NCI-H1105 treated with DMSO at 0.1 percent for 48 hours (cell line): ENCODE data around the gene PRAMEF20.

ENCODE experiments used
- DNase-seq: peaks from one replicate; lab custom pipeline; 2025; lab: John Stamatoyannopoulos, UW

PRAMEF20 gene

DNA sequence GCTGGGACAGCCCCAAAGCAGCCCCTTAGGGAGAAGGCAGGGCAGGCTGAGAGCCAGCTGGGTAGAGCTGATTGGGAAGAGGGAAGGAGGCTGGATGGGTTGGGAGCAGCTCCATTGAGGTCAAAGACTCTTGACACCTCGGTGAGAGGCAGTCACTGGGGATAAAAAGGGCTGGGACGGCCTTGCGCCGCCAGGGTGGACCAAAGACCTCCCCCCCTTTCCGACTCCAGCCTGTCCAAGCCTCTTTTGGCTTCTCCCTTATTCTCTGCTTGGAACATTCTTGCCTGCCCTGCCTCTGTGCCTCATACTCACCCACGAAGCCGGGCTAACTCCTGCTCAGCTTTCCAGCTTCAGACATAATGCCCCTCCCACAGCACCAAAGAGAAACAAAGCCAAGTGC is 52.4 kb downstream of the PRAMEF20 start:
- DNase-seq = no peak

DNA sequence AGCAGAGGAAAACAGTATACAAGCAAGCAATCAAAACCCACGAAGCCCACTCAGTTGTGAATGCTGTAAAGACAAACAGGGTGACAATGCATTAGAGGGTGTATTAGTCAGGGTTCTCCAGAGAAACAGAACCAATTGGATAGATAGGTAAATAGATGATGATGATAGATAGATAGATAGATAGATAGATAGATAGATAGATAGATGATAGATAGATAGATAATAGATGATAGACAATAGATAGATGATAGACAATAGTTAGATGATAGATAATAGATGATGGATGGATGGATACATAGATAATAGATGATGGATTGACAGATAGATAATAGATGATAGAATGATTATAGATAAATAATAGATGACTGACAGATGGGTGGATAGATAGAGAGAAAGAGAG is 55.3 kb downstream of the PRAMEF20 start:
- no peak for DNase-seq

GRCh38 chr1:13469343-13469742 is 59.1 kb downstream of the PRAMEF20 start:
- DNase-seq = peak; percentile 11
